Measurements from ENCODE around the gene NAPB. TPM values are rescaled to one million over a fixed set of nuclear protein-coding genes. Genes with fewer than 3 reads are reported as not detected.

The NAPB gene
- total and polyA plus RNA-seq, 2 of the 8 experiments (the other 6 are each of a cell fraction or from before 2014, with no cell fraction given): 6.2 to 12.3 TPM

DNA sequence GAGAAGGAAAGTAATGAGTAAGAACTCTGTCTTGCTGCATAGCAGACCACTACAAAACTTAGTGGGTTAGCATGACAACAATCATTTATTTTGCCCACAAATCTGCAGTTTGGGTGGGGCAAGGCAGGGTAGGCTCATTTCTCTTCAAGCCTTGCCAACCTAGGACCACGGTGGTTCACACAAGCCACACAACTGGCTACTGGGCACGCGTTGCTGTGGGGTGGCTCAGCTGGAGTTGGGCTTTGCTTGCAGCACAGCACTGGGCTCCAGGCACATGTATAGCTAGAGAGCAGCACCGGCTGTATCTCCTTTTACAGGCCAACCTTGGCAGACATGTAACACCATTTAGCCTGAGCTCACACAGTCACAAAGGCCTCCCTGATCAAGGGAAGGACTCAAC is 75.3 kb downstream of the NAPB start (continued):
- TF ChIP-seq GTF2F1 (IDR thresholded peaks at IDR 0.05; ENCODE audit: borderline replicate concordance, low read depth, low read length): no peak
- TF ChIP-seq TCF12 (IDR thresholded peaks at IDR 0.05; ENCODE audit: low read depth, low read length): no peak
- no peak for TF ChIP-seq POLR2AphosphoS5 (IDR thresholded peaks at IDR 0.05; ENCODE audit: low read depth, low read length)
